SK-N-SH treated with all-trans-retinoic acid at 6 μM for 48 hours (cell line): ENCODE measurements around the gene FHIT.

Experiments used
- ZFP30 ChIP-seq: fragments of 450-650 bp; formaldehyde crosslinking; IDR thresholded peaks from 2 replicates; pipeline ENCODE4 v1.5.0; 2022; ENCODE audit warnings: mild to moderate bottlenecking, moderate library complexity
- ZNF70 ChIP-seq: fragments of 450-650 bp; formaldehyde crosslinking; IDR thresholded peaks from 2 replicates; pipeline ENCODE4 v1.5.0; 2020; ENCODE audit warnings: mild to moderate bottlenecking, moderate library complexity

- TF ChIP-seq ZFP30 (no peak), ZNF70 (no peak)
Observed at GRCh38 chr3:60867200-60867599, 384.1 kb downstream of the FHIT start.
